H1 (cell line): ENCODE data around the gene GZMA. TPM values are rescaled to one million over a fixed set of nuclear protein-coding genes. Genes with fewer than 3 reads are reported as not detected.

ENCODE experiments used
- CHD7 ChIP-seq: fragments of 300-600 bp; sonication (generic); IDR thresholded peaks from 2 replicates; pipeline ENCODE4 v1.7.1; 2012; ENCODE audit warnings: low read length, moderate library complexity, mild to moderate bottlenecking, inconsistent platforms; ENCODE audit not compliant: insufficient replicate concordance
- polyA plus RNA-seq, 7 experiments: library from polyadenylated mRNA; depleted of rRNA in 3 of 7; stranded (reverse) in 5 of 7; unstranded in 2 of 7; fragments of >200 nt in 5 of 7; fragments of 200-250 nt in 2 of 7; gene quantifications; 1 replicate in 5 of 7; 2 replicates in 1 of 7; 4 replicates in 1 of 7; pipeline versions ENCODE4 v1.2.1 to v1.2.3, GENCODE V29; 2011 to 2013; ENCODE audit warnings: missing spikeins in 2 of 7, mixed read lengths in 2 of 7
- total RNA-seq: library from RNA; stranded (reverse); fragmentation: NEBNext Ultra II Directional; extraction: Animal tissue kit (Norgen Biotek cat#: 25700); gene quantifications from 2 replicates; pipeline ENCODE4 v1.2.1, GENCODE V29; 2021

Gene GZMA
- total and polyA plus RNA-seq, 2 of the 8 experiments (the other 6 are each of a cell fraction or from before 2014, with no cell fraction given) = not detected

DNA sequence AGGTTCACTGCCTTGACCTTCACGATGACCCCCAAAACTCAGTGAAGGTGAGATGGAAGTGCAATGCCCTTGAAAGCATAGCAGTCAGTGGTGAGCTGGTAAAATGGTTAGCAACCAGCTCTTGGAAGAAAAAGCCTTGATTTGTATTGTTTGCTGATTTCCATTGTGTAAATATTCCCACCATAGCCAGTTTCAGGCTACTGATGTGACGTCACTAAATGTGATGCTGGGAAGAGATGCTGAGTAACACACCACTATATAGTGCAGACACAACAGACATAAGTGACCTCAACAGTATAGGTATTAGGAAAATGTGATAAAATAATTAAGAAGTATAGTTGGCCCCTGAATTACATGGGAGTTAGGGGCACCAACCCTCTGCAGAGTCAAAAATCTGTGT, 47.3 kb upstream of the GZMA start (continued):
- no peak for TF ChIP-seq CHD7
